ENCODE measurements around the gene PRSS22. TPM values are rescaled to one million over a fixed set of nuclear protein-coding genes. Genes with fewer than 3 reads are reported as not detected.

The PRSS22 gene
- polyA plus RNA-seq, 1 donor from 2014 or later = not detected

- no peaks in the 10 kb centered on the region for H3K27me3 ChIP-seq (ENCODE audit: insufficient read depth, low read depth, low read length)
- H2AFZ ChIP-seq (ENCODE audit: low read depth, low read length) = peak overlapping the region; percentile 14
- H3K36me3 ChIP-seq (ENCODE audit: insufficient read depth, low read length) = no peaks in the 10 kb centered on the region
- peak overlapping the region; percentile 89 for H3K4me3 ChIP-seq (ENCODE audit: low read length)
- H3K9me3 ChIP-seq (ENCODE audit: low read length) = no peaks in the 10 kb centered on the region
- H3K27ac ChIP-seq (ENCODE audit: low read length) = peak overlapping the region; percentile 86
- no peaks in the 10 kb centered on the region for H3F3A ChIP-seq (ENCODE audit: insufficient read depth, low read length, poor library complexity, severe bottlenecking)
- no peaks in the 10 kb centered on the region for H4K20me1 ChIP-seq (ENCODE audit: insufficient read depth)
- TF ChIP-seq EZH2 (IDR thresholded peaks at IDR 0.05; ENCODE audit: borderline replicate concordance, insufficient read depth, low read length, poor library complexity, severe bottlenecking) (no peak), MXI1 (conservative IDR thresholded peaks at IDR 0.05; ENCODE audit: poor library complexity, severe bottlenecking) (no peak), REST (IDR thresholded peaks at IDR 0.05; ENCODE audit: borderline replicate concordance) (peak; percentile 73), SMC3 (conservative IDR thresholded peaks at IDR 0.05; ENCODE audit: poor library complexity) (peak; percentile 72), EP300 (conservative IDR thresholded peaks at IDR 0.05; ENCODE audit: poor library complexity, severe bottlenecking) (no peak), TAF1 (IDR thresholded peaks at IDR 0.05; ENCODE audit: low read depth) (peak; percentile 69), RAD21 (conservative IDR thresholded peaks at IDR 0.05) (peak; percentile 52), POLR2AphosphoS5 (IDR thresholded peaks at IDR 0.05) (peak; percentile 83), CTCF (IDR thresholded peaks at IDR 0.05; ENCODE audit: poor library complexity, severe bottlenecking) (peak; percentile 89)
- peak overlapping the region; percentile 88 for H3K9ac ChIP-seq (ENCODE audit: low read length)
- peak overlapping the region; percentile 89 for H3K4me2 ChIP-seq (ENCODE audit: low read length)
- H3K79me2 ChIP-seq (replicated peaks; ENCODE audit: insufficient read depth, low read length) = no peaks in the 10 kb centered on the region
- H3K9me2 ChIP-seq (ENCODE audit: insufficient read depth, low read length) = no peaks in the 10 kb centered on the region
Measured at GRCh38 chr16:2904100-2904921, 46.3 kb upstream of the PRSS22 start.

GRCh38 chr16:2902337-2903130, 44.6 kb upstream of the PRSS22 start:
- no peaks in the 10 kb centered on the region for H3K9me2 ChIP-seq (ENCODE audit: insufficient read depth, low read length)
- no peaks in the 10 kb centered on the region for H3K36me3 ChIP-seq (ENCODE audit: insufficient read depth, low read length)
- no peaks in the 10 kb centered on the region for H3K27me3 ChIP-seq (ENCODE audit: insufficient read depth, low read depth, low read length)
- no peak overlapping the region for H3K4me3 ChIP-seq (ENCODE audit: low read length)
- no peaks in the 10 kb centered on the region for H3K79me2 ChIP-seq (replicated peaks; ENCODE audit: insufficient read depth, low read length)
- TF ChIP-seq EP300 (conservative IDR thresholded peaks at IDR 0.05; ENCODE audit: poor library complexity, severe bottlenecking) = no peak
- no peak for TF ChIP-seq REST (IDR thresholded peaks at IDR 0.05; ENCODE audit: borderline replicate concordance)
- TF ChIP-seq EZH2 (IDR thresholded peaks at IDR 0.05; ENCODE audit: borderline replicate concordance, insufficient read depth, low read length, poor library complexity, severe bottlenecking) = no peak
- no peak for TF ChIP-seq SMC3 (conservative IDR thresholded peaks at IDR 0.05; ENCODE audit: poor library complexity)
- TF ChIP-seq POLR2AphosphoS5 (IDR thresholded peaks at IDR 0.05) = no peak
- no peak for TF ChIP-seq RAD21 (conservative IDR thresholded peaks at IDR 0.05)
- TF ChIP-seq MXI1 (conservative IDR thresholded peaks at IDR 0.05; ENCODE audit: poor library complexity, severe bottlenecking) = no peak
- no peak for TF ChIP-seq TAF1 (IDR thresholded peaks at IDR 0.05; ENCODE audit: low read depth)
- TF ChIP-seq CTCF (IDR thresholded peaks at IDR 0.05; ENCODE audit: poor library complexity, severe bottlenecking) = no peak
- H3F3A ChIP-seq (ENCODE audit: insufficient read depth, low read length, poor library complexity, severe bottlenecking) = no peaks in the 10 kb centered on the region
- H3K27ac ChIP-seq (ENCODE audit: low read length) = no peak overlapping the region
- H2AFZ ChIP-seq (ENCODE audit: low read depth, low read length) = no peak overlapping the region
- H3K9ac ChIP-seq (ENCODE audit: low read length) = no peak overlapping the region
- no peaks in the 10 kb centered on the region for H3K9me3 ChIP-seq (ENCODE audit: low read length)
- H4K20me1 ChIP-seq (ENCODE audit: insufficient read depth) = no peaks in the 10 kb centered on the region
- H3K4me2 ChIP-seq (ENCODE audit: low read length) = no peak overlapping the region
